H1 (cell line): Measurements from ENCODE around the gene DENND1A. TPM values are rescaled to one million over a fixed set of nuclear protein-coding genes. Genes with fewer than 3 reads are reported as not detected.

Experiments used
- CTCF ChIA-PET: fragments of 300-600 bp; sonication (Branson Sonifier 250); formaldehyde crosslinking; loops from one replicate; lab custom pipeline; 2021; ENCODE audit not compliant: partially characterized antibody; lab: Charles Lee
- POLR2A ChIA-PET: fragments of 300-600 bp; sonication (Branson Sonifier 250); formaldehyde crosslinking; loops from one replicate; lab custom pipeline; 2021; ENCODE audit warnings: inconsistent platforms; ENCODE audit not compliant: partially characterized antibody; lab: Charles Lee
- DNase-seq, 2 experiments: peaks; one replicate each; pipeline versions ENCODE4 v3.0.0 to v3.0.0-alpha.2; 2010 to 2022; ENCODE audit warnings: low spot score in 2 of 2, low read depth in 1 of 2, mixed read lengths in 1 of 2
- FAIRE-seq: peaks from 2 replicates; lab custom pipeline; 2011; peaks lifted over from hg19 to GRCh38; lab: Jason Lieb, UNC
- H2AFZ ChIP-seq: 2 replicates; pipeline ENCODE4 v1.8.1; 2012; ENCODE audit warnings: low read length, inconsistent platforms
- H2AK5ac ChIP-seq: 2 replicates; pipeline ENCODE4 v1.6.1; 2013; ENCODE audit warnings: low read depth, low read length
- H2BK120ac ChIP-seq: replicated peaks from 2 replicates; pipeline ENCODE3; 2013; ENCODE audit warnings: low read depth, low read length, inconsistent platforms
- H2BK12ac ChIP-seq: 2 replicates; pipeline ENCODE4 v1.6.1; 2013; ENCODE audit warnings: low read depth, low read length
- H2BK15ac ChIP-seq: 2 replicates; pipeline ENCODE4 v1.6.1; 2013; ENCODE audit warnings: low read length
- H2BK20ac ChIP-seq: 2 replicates; pipeline ENCODE4 v1.6.1; 2013; ENCODE audit warnings: low read length
- H2BK5ac ChIP-seq: 2 replicates; pipeline ENCODE4 v1.6.1; 2013; ENCODE audit warnings: low read depth, low read length
- H3K14ac ChIP-seq: 2 replicates; pipeline ENCODE4 v1.6.1; 2013; ENCODE audit warnings: inconsistent platforms; ENCODE audit not compliant: insufficient read length
- H3K18ac ChIP-seq: 2 replicates; pipeline ENCODE4 v1.6.1; 2013; ENCODE audit warnings: low read length; ENCODE audit errors: extremely low read depth
- H3K23ac ChIP-seq: 2 replicates; pipeline ENCODE4 v1.6.1; 2013; ENCODE audit warnings: inconsistent platforms; ENCODE audit not compliant: insufficient read length
- H3K23me2 ChIP-seq: 2 replicates; pipeline ENCODE4 v1.6.1; 2013; ENCODE audit warnings: low read depth, low read length
- H3K27ac ChIP-seq: 2 replicates; pipeline ENCODE4 v1.6.1; 2011; ENCODE audit warnings: low read depth, low read length, inconsistent platforms
- H3K27me3 ChIP-seq, 4 experiments: replicated peaks in 1 of 4; 1 replicate in 1 of 4; 2 replicates in 3 of 4; pipeline versions ENCODE4 v1.6.1 to v1.8.1; 2011 to 2013; ENCODE audit warnings: low read length in 3 of 4, mild to moderate bottlenecking in 3 of 4, inconsistent platforms in 2 of 4, mixed read lengths in 2 of 4, moderate library complexity in 1 of 4; ENCODE audit not compliant: control insufficient read depth in 3 of 4, insufficient read depth in 3 of 4; ENCODE audit errors: extremely low read depth in 1 of 4
- H3K36me3 ChIP-seq, 4 experiments: 2 replicates each; pipeline versions ENCODE4 v1.6.1 to v1.8.1; 2011 to 2013; ENCODE audit warnings: mild to moderate bottlenecking in 4 of 4, low read length in 3 of 4, moderate library complexity in 2 of 4, control low read depth in 1 of 4, inconsistent platforms in 1 of 4; ENCODE audit not compliant: insufficient read depth in 4 of 4, control insufficient read depth in 2 of 4
- H3K4ac ChIP-seq: replicated peaks from 2 replicates; pipeline ENCODE3; 2013; ENCODE audit warnings: low read length, low read depth, mixed read lengths, inconsistent platforms; ENCODE audit not compliant: insufficient read length
- H3K4me1 ChIP-seq, 4 experiments: replicated peaks in 1 of 4; 1 replicate in 1 of 4; 2 replicates in 3 of 4; pipeline versions ENCODE4 v1.6.1 to v1.8.1; 2011 to 2013; ENCODE audit warnings: low read length in 3 of 4, inconsistent platforms in 2 of 4, mixed read lengths in 1 of 4; ENCODE audit not compliant: insufficient read depth in 4 of 4, control insufficient read depth in 3 of 4
- H3K4me2 ChIP-seq, 2 experiments: 2 replicates each; pipeline versions ENCODE4 v1.6.1 to v1.8.1; 2011 to 2013; ENCODE audit warnings: low read depth in 2 of 2, low read length in 2 of 2, control low read depth in 1 of 2, inconsistent platforms in 1 of 2, mild to moderate bottlenecking in 1 of 2; ENCODE audit not compliant: insufficient read depth in 1 of 2
- H3K4me3 ChIP-seq, 4 experiments: fragments of 200-600, 300-600 bp in 1 of 4; sonication (generic), shearing (Covaris generic), sonication (Bioruptor Twin) in 1 of 4; 2 replicates each; pipeline versions ENCODE4 v1.5.1 to v1.8.1; 2011 to 2016; ENCODE audit warnings: low read length in 4 of 4, low read depth in 3 of 4, control low read depth in 2 of 4, inconsistent platforms in 2 of 4, mild to moderate bottlenecking in 2 of 4, mixed read lengths in 1 of 4, moderate library complexity in 1 of 4; ENCODE audit not compliant: insufficient read depth in 2 of 4; ENCODE audit errors: extremely low read depth in 1 of 4
- H3K56ac ChIP-seq: replicated peaks from 2 replicates; pipeline ENCODE3; 2013; ENCODE audit warnings: low read depth, mild to moderate bottlenecking, mixed read lengths, low read length, inconsistent platforms; ENCODE audit not compliant: insufficient read length
- H3K79me1 ChIP-seq: 2 replicates; pipeline ENCODE4 v1.6.1; 2013; ENCODE audit warnings: low read depth, low read length, control low read depth
- H3K79me2 ChIP-seq, 2 experiments: 2 replicates each; pipeline versions ENCODE4 v1.6.1 to v1.8.1; 2012 to 2013; ENCODE audit warnings: low read length in 2 of 2, mild to moderate bottlenecking in 2 of 2, inconsistent platforms in 1 of 2; ENCODE audit not compliant: insufficient read depth in 2 of 2, control insufficient read depth in 1 of 2
- H3K9ac ChIP-seq, 4 experiments: replicated peaks in 1 of 4; 1 replicate in 1 of 4; 2 replicates in 3 of 4; pipeline versions ENCODE4 v1.6.1 to v1.8.1; 2011 to 2013; ENCODE audit warnings: low read depth in 3 of 4, low read length in 3 of 4, control low read depth in 2 of 4, mild to moderate bottlenecking in 2 of 4, moderate library complexity in 2 of 4, inconsistent platforms in 1 of 4; ENCODE audit errors: extremely low read depth in 1 of 4
- H3K9me3 ChIP-seq, 2 experiments: 2 replicates each; pipeline versions ENCODE4 v1.6.1 to v1.8.1; 2012 to 2013; ENCODE audit warnings: mild to moderate bottlenecking in 2 of 2, moderate library complexity in 2 of 2, control low read depth in 1 of 2, inconsistent platforms in 1 of 2, low read depth in 1 of 2, low read length in 1 of 2, mixed read lengths in 1 of 2; ENCODE audit not compliant: insufficient read depth in 2 of 2
- H4K20me1 ChIP-seq, 2 experiments: replicated peaks in 1 of 2; 2 replicates each; pipeline versions ENCODE3 to v1.8.1; 2011 to 2013; ENCODE audit warnings: inconsistent platforms in 2 of 2, low read length in 2 of 2, mild to moderate bottlenecking in 1 of 2; ENCODE audit not compliant: insufficient read depth in 2 of 2, control insufficient read depth in 1 of 2
- H4K5ac ChIP-seq: 2 replicates; pipeline ENCODE4 v1.6.1; 2013; ENCODE audit warnings: low read length, low read depth, mixed read lengths, inconsistent platforms; ENCODE audit not compliant: insufficient read length
- H4K8ac ChIP-seq: 2 replicates; pipeline ENCODE4 v1.8.0; 2013; ENCODE audit warnings: mild to moderate bottlenecking, moderate library complexity, low read length, inconsistent platforms; ENCODE audit not compliant: insufficient read depth; ENCODE audit errors: extremely low read depth
- H4K91ac ChIP-seq: replicated peaks from 2 replicates; pipeline ENCODE3; 2013; ENCODE audit warnings: low read length, mixed read lengths, inconsistent platforms; ENCODE audit not compliant: insufficient read length
- CHD2 ChIP-seq: IDR thresholded peaks from 2 replicates; pipeline ENCODE4 v1.6.1; 2012; ENCODE audit warnings: low read length, improper control_type of control experiment
- KDM5A ChIP-seq: fragments of 200-600 bp; IDR thresholded peaks from 2 replicates; pipeline ENCODE4 v1.7.1; 2012; ENCODE audit warnings: mild to moderate bottlenecking, low read length, inconsistent platforms, mixed read lengths
- MAFK ChIP-seq: IDR thresholded peaks from 2 replicates; pipeline ENCODE4 v1.6.1; 2012; ENCODE audit warnings: low read depth, mild to moderate bottlenecking, improper control_type of control experiment, low read length
- MAX ChIP-seq: IDR thresholded peaks from 2 replicates; pipeline ENCODE4 v1.6.1; 2012; ENCODE audit warnings: inconsistent platforms
- NANOG ChIP-seq: IDR thresholded peaks from 2 replicates; pipeline ENCODE4 v1.6.1; 2011; ENCODE audit warnings: low read length, low read depth, mild to moderate bottlenecking, inconsistent platforms; ENCODE audit not compliant: insufficient read depth, poor library complexity, severe bottlenecking
- POU5F1 ChIP-seq: IDR thresholded peaks from 2 replicates; pipeline ENCODE4 v1.6.1; 2011; ENCODE audit warnings: low read depth, mild to moderate bottlenecking, low read length, moderate library complexity
- RAD21 ChIP-seq, 2 experiments: IDR thresholded peaks in 1 of 2; conservative IDR thresholded peaks in 1 of 2; 2 replicates each; pipeline ENCODE4 v1.6.1; 2011; ENCODE audit warnings: low read depth in 2 of 2, low read length in 2 of 2, improper control_type of control experiment in 1 of 2, inconsistent platforms in 1 of 2, mild to moderate bottlenecking in 1 of 2, moderate library complexity in 1 of 2
- RBBP5 ChIP-seq: IDR thresholded peaks from 2 replicates; pipeline ENCODE4 v1.7.1; 2012; ENCODE audit warnings: low read depth, mild to moderate bottlenecking, inconsistent platforms, low read length, moderate library complexity, borderline replicate concordance
- SIX5 ChIP-seq: IDR thresholded peaks from 2 replicates; pipeline ENCODE4 v1.6.1; 2011; ENCODE audit warnings: mild to moderate bottlenecking, low read depth, low read length
- TAF1 ChIP-seq: IDR thresholded peaks from 2 replicates; pipeline ENCODE4 v1.6.1; 2011; ENCODE audit warnings: mild to moderate bottlenecking, low read depth, low read length
- WGBS, 2 experiments: shearing (Covaris generic) in 1 of 2; methylation state at CpG; one replicate each; pipeline versions ENCODE4 v1.1.6 to v1.1.7; 2013 to 2015; ENCODE audit warnings: low lambda C conversion rate in 2 of 2, mixed read lengths in 2 of 2, inconsistent platforms in 1 of 2, low coverage in 1 of 2, missing lambda C conversion rate in 1 of 2; ENCODE audit not compliant: insufficient replicate concordance in 2 of 2, insufficient coverage in 1 of 2, insufficient read length in 1 of 2; ENCODE audit errors: extremely low coverage in 1 of 2, missing lambda C conversion rate in 1 of 2; 5-methylcytosine and 5-hydroxymethylcytosine counted together
- polyA plus RNA-seq, 7 experiments: library from polyadenylated mRNA; depleted of rRNA in 3 of 7; stranded (reverse) in 5 of 7; unstranded in 2 of 7; fragments of >200 nt in 5 of 7; fragments of 200-250 nt in 2 of 7; gene quantifications; 1 replicate in 5 of 7; 2 replicates in 1 of 7; 4 replicates in 1 of 7; pipeline versions ENCODE4 v1.2.1 to v1.2.3, GENCODE V29; 2011 to 2013; ENCODE audit warnings: missing spikeins in 2 of 7, mixed read lengths in 2 of 7
- total RNA-seq: library from RNA; stranded (reverse); fragmentation: NEBNext Ultra II Directional; extraction: Animal tissue kit (Norgen Biotek cat#: 25700); gene quantifications from 2 replicates; pipeline ENCODE4 v1.2.1, GENCODE V29; 2021
- TF ChIP-seq, protein P1 (sequence below): IDR thresholded peaks from 2 replicates; pipeline ENCODE4 v1.6.1; 2012; ENCODE audit warnings: inconsistent platforms

Gene DENND1A
- total and polyA plus RNA-seq, 2 of the 8 experiments (the other 6 are each of a cell fraction or from before 2014, with no cell fraction given), result 24.1 to 26.4 TPM

GRCh38 chr9:123823194-123823947, 106.6 kb downstream of the DENND1A start:
- ChIA-PET POLR2A (no interaction called here), CTCF (interaction anchor here (1.5 kb wide), 2 partner anchors 12 to 15 kb away, joined by 6 read pairs; no protein-coding TSS in a partner anchor)
- no peak for DNase-seq
- Histone ChIP-seq H3K23ac (no peak overlapping the region), H4K8ac (no peak overlapping the region), H3K9me3 (no peaks in the 10 kb centered on the region), H2BK120ac (no peak overlapping the region), H2BK12ac (no peak overlapping the region), H3K4ac (no peak overlapping the region), H4K5ac (no peak overlapping the region), H2AFZ (no peak overlapping the region), H2BK5ac (no peak overlapping the region), H3K4me2 (no peak overlapping the region), H3K4me3 (no peak overlapping the region), H3K36me3 (no peaks in the 10 kb centered on the region; a peak in 1 of 8 replicates), H3K23me2 (no peaks in the 10 kb centered on the region), H3K18ac (no peak overlapping the region), H3K14ac (no peak overlapping the region), H4K20me1 (peaks cover 0 to 3% of the 10 kb centered on the region in 2 experiments), H3K56ac (no peak overlapping the region), H2BK20ac (no peak overlapping the region; the same call in 1 of the 2 replicates), H2BK15ac (no peak overlapping the region), H3K79me1 (no peaks in the 10 kb centered on the region), H3K27me3 (no peaks in the 10 kb centered on the region), H4K91ac (no peak overlapping the region), H3K9ac (no peak overlapping the region), H2AK5ac (no peak overlapping the region), H3K27ac (no peak overlapping the region), H3K4me1 (peaks cover 0 to 6% (median 0%) of the 10 kb centered on the region in 4 experiments; a peak in 1 of 7 replicates), H3K79me2 (no peaks in the 10 kb centered on the region)
- peak; percentile 32 for FAIRE-seq
- WGBS, 2 experiments, result 83% methylated on average over 7 of the region's 7 CpGs; no CpG with 5 or more reads in 1 of the 2 experiments
- TF ChIP-seq, protein P1, sequence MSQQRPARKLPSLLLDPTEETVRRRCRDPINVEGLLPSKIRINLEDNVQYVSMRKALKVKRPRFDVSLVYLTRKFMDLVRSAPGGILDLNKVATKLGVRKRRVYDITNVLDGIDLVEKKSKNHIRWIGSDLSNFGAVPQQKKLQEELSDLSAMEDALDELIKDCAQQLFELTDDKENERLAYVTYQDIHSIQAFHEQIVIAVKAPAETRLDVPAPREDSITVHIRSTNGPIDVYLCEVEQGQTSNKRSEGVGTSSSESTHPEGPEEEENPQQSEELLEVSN, result no peak
- no peak for TF ChIP-seq POU5F1
- TF ChIP-seq MAX, result no peak
- TF ChIP-seq MAFK, result no peak
- TF ChIP-seq TAF1, result no peak
- no peak for TF ChIP-seq KDM5A
- TF ChIP-seq NANOG, result no peak
- no peak for TF ChIP-seq RAD21 (IDR thresholded peaks at IDR 0.05 in 1 of 2, conservative IDR thresholded peaks at IDR 0.05 in 1 of 2; ENCODE audit: low read depth in 2 of 2, low read length in 2 of 2)
- TF ChIP-seq CHD2, result no peak
- TF ChIP-seq RBBP5, result no peak
- no peak for TF ChIP-seq SIX5
